HG03442 (cell line): Measurements from ENCODE around the gene MTA2.

Experiments
- ATAC-seq: cut with Tn5 transposase; IDR thresholded peaks from one replicate; pipeline ENCODE4 v1.9.1; 2021; ENCODE audit warnings: mild to moderate bottlenecking, moderate library complexity; ENCODE audit not compliant: unreplicated experiment

MTA2 gene

DNA sequence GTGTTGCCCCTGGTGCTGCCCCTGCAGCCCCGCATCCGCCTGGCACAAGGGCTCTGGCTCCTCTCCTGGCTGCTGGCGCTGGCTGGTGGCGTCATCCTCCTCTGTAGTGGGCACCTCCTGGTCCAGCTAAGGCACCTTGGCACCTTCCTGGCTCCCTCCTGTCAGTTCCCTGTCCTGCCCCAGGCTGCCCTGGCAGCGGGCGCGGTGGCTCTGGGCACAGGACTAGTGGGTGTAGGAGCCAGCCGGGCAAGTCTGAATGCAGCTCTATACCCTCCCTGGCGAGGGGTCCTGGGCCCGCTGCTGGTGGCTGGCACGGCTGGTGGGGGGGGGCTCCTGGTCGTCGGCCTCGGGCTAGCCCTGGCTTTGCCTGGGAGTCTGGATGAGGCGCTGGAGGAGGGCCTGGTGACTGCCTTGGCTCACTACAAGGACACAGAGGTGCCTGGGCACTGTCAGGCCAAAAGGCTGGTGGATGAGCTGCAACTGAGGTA lies 11.7 kb upstream of the MTA2 start:
- no peak for ATAC-seq

DNA sequence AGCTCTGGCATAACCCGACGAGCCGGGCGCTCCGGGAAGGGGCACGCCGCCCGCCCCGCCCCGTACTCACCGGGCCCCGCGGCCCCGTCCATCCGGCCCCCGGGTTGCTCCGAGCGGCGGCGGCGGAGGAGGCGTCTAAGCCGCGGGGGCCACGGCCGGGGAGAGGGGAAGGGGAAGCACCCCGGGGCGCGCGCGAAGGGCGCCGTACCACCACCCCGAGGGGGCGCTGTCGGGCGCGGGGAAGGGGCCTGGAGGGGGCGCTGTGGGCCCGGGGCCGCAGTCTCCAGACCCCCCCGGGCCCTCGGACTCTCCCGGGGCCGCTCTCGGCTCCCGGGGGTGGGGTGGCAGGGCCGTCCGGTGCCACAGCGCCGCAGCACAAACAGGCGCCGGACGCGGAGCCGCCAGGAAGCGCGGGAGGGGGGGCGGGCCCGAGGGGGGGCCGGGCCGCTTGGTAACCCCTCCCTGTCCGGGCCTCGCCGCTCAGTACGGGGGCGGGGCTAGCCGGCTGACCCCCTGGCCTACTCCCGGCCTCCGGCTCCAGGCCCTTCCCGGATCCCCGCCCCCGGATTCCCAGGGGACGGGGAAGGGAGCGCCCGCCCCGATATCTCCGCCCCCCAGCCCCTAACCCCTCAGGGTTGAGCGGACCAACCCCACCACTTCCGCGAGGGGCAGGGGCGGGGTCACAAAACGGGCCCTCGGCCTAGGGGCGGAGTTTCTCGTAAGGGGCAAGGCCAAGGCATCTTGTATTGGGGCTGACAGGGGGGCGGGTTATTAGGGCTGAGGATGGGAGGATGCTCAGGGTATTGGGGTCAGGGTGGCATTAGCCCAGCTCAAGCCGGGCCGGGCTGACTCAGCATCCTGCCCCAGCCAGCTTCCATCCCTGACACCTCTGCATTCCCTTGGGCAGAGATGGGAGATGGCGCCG lies 11.0 kb upstream of the MTA2 start, which contains the start of the genes EML3 and ROM1:
Gene EML3 (minus strand): TSS at position 410 of the 925 bp plus-strand sequence. CDS start 318 bp downstream, at position 92.
Gene ROM1 (plus strand): TSS at position 892 of the 925 bp plus-strand sequence. CDS start 25 bp downstream, at position 917.
- peak; percentile 65 for ATAC-seq

DNA sequence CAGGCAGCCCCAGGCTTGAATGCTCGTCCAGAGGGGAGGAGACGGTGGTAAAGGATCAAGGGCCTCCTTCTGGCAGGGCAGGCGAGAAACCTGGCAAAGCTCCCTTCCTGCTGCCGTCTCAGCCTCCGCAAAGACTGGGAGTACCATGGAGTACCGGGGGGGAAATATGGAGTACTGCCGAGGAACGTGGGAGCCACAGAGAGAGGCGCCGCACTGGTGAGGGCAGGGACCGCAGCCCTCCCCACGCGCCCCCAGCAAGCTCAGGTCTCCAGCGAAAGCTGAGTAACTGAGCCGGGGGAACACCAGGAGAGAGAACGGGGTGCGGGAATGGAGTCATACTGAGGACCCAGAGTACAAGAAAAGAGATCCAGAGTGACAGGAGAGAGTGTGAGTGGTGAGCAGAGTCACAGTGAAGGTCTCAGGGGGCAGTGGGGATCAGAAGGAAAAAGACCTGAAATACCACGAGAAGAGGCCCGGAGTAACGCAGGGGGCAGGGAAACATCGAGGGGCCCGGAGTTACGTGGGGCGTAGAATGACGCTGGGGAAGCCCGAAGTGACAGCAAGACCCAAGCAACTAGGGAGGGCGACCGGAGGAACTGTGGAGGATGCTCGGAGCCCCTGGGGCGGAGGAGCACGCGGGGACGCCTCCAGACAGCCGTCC lies 10.2 kb upstream of the MTA2 start:
- no peak for ATAC-seq

DNA sequence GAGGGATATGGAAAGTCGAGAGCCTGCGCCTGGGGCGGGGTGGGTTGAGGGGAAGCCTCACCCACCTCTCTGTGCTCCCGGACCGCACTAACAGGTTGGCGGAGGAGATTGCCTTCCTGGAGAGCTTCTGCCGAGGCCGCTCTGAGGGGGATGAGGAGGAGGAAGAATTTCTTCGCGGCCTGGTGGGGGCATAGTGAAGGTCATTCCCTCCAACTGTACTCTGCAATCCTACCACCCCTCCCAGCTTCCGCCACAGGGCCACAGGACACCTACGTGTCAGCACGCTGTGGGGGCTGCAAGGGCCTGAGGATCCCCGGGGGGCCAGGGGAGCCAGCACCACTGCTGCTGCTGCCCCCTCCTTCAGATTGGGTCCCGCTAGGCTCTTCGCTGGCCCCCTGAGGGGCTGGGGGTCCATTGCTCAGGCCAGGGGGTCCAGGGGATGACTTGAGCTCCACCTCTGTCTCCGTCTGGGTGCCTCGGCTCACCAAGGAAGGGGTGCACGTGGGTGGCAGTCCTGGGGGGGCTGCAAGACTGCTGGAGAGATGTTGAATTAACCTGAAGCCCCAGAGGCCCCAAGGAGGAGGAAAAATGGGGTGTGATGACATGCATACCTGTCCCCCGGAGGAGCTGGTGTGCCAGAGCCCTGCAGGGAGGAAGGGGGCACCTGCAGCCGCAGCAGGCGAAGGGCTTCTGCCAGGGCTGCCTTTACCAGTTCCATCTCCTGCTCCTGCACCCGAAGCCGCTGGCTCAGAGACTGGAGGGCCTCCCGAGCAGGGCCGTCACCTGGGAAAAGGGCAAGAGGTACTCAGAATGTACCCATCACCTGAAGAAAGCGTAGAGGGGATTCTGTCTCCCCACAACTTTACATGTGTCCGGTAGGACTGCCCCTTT lies 9.4 kb upstream of the MTA2 start:
- ATAC-seq: no peak

DNA sequence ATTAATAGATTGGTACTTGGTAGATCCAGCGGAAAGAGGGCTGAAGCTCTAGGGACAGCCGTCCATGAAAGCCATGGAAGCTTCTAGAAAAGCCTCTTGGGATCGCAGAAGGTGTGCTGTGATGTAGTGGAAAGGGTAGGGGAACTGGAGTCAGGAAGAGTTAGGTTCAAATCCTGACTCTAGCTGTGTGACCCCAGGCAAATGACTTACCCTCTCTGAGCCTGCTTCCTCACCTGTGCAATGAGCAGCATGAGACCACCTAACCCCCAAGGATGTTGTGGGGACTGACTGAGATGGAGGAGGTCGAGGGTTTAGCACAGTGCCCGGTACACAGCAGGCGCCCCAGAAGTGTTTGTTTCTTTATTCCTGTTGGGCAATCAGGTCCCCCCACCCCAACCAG lies 8.7 kb upstream of the MTA2 start:
- no peak for ATAC-seq

DNA sequence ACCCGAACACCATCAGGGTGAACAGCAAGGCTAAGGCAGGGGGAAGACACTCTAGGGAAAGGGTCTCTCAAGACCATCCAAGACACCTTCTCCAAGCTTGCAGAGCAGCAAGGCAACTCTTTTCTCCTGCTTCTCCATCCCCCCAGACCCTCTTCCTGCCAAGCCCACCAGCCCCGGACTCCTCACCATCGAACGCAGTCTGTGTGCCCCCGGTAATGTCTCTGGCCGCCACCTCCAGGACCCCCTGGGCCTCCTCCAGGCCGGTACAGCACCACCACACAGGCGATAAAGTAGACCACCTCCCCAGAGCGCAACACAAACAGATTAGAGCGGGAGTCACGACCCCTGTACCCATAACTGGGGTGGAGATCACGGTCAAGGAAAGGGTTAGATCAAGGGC lies 7.1 kb upstream of the MTA2 start:
- ATAC-seq: no peak

DNA sequence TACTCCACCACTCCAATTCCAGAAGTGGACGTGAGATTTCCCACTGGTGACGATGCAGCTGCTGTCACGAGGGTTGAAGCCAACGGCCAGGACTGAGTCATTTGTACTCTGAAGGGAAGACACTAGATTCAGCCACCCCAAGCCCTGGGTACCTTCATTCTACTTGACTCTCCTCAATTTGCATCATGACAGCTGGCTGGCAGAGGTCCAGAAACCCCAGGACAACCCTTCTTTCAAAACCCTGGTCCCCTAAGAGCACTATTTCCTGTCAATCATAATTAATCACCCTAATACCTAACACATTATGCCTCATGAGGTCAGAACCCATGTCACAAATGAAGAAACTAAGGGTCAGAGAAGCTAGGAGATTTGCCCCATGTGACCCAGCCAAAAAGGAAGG lies 6.0 kb upstream of the MTA2 start:
- no peak for ATAC-seq

DNA sequence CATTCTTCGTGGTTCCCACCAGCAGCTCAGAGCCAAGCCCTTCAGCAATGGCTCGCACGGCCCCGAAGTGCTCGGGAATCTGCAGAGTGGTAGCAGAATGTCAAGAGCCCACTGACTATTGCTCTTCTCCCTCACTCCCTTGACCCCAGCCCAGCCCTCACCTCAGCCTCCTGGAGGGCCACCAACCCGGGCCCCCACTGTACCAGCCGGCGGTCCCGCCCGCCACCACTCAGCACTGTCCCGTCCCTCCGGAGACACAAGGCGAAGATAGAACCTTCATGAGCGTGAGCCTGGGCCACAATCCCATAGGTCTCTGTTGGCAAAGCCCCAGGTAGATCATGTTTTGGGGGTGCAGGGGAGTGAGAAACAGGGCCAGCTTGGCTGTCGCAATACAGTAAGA lies 4.2 kb upstream of the MTA2 start:
- no peak for ATAC-seq

DNA sequence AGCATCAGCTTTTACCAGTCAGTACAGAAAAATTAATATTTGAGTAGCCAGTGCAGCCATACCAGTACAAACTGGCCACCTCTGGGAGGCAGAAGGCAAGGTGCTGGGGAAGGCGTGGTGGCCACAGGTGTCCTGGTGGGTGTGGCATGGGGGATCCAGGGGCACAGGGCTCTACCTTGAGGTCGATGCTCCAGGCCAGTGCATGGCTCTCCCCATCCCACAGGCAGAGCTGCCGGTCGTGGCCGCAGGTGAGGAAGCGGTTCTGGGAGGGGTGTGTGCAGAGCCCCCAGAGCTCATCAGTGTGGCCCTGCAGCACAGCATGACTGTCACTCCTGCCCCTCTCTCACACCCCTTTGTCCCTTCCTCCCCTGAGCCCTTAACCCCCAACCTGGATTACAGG lies 3.8 kb upstream of the MTA2 start:
- no peak for ATAC-seq

DNA sequence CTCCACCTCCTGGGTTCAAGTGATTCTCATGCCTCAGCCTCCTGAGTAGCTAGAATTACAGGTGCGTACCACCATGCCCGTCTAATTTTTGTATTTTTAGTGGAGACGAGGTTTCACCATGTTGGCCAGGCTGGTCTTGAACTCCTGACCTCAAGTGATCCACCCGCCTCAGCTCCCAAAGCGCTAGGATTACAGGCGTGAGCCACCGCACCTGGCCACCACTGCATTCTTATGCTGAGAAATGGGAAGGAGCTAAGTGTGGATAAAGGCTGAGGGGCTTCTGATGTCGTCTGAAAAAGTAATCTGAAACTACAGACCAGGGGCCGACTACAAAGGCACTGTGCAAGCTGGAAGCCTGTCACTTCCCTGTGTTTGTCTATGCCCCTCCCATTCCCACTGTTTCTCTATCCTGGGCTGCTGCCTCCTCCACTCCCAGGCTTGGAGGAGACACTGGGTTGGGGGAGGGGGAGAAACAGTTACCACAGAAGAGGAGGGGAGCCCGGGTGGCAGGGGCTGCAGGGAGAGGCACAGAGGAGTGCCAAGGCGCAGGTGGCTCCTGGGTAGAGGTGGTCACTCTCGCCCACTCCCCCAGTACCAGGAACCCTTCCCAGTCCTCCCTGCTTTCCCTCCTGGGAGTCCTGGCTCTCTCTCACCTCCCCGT lies 2.9 kb upstream of the MTA2 start:
- ATAC-seq: no peak

DNA sequence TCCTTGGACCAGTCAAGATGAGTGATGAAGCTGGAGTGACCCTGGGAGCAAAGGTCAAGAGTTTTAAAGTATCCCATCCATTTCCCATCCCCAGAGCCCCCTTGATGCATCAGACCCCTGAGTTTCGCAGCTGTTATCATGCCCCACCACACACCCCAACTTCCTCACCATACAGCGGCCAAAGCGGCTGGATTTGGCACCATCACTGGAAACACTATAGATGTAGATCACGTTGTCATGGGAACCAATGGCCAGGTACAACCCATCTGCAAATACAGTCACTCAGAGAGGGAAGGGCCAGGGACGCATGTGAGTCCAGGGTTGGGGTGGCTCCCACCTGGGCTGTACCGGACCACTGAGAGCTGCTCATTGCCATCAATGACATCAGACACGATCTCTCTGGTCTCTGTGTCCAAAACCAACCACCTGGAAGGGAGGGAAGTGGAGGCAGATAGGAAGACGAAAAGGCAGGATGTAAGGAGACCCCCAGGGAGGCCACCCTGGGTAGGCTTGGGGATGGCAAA lies 2.2 kb upstream of the MTA2 start:
- no peak for ATAC-seq

DNA sequence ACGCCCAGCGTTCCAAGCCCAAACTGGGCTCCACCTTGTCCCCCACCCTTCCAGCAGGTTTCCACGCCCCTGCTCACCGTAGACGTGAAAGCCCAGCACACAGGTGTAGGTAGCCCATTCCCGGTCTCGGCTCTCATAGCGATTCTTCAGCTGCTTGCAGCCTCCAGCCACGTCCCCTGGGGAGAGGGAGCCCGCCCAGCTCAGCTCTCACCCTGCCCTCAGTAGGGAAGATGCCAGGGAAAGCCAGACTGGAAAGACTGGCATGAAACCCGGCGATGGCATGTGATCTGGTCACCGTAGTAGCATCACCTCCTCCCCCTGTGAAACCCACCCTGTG lies 1.4 kb upstream of the MTA2 start:
- no peak for ATAC-seq

DNA sequence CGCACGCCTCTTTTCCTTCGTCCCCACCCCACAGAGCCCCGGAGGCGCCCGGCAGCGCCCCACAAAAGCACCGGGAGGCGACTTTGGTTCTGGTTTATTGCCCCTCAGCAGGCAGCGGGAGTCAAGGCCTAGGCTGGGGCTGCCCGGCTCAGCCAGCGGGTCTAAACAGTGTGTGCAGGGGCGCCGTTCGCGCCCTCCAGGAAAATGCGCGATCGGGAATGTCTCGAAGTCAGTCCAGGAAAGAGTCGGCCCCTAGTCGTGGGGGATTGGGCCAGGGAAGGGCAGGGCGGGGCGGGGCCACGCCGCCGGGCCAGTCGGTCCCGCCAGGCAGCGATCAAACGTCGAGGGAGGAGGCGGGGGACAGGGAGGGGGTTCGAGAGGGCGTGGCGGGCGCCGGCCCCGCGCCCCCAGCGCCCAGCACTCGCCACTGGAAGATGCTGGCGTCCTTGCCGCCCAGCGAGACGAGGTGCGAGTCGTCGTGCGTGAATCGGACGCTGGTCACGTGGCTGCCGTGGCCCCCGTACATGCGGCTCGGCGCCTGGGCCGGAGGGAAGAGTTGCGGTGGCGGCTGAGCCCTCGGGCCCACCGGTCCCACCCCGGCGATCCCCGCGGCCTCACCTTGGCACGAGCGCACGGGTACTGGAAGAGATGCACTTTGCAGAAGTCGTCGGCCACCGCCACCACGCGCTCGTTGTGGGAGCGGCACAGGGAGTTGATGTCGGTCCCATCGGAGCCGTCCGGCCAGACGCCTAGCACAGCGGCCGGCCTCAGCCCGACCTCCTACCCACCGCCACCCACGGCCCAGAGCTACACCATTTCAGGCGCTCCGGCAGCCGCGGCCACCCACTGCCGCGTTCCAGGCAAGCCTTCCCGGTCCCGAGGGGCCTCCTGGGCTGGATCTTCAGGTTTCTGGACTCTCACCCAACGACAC lies 741 bp upstream of the MTA2 start:
- ATAC-seq: no peak

DNA sequence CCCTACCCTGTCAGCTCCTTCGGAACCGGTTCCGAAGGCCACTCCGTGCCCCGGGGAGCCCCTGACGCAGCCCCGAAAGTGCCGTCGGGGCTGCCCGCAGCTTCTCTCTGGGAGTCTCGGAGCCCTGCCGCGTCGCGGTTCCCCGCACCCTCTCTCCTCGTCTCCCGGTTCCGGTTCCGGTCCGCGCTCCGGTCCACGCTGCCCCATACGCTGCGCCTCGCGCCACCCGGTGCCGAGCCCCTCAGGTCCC lies 618 bp downstream of the MTA2 start:
- ATAC-seq: peak; percentile 6

DNA sequence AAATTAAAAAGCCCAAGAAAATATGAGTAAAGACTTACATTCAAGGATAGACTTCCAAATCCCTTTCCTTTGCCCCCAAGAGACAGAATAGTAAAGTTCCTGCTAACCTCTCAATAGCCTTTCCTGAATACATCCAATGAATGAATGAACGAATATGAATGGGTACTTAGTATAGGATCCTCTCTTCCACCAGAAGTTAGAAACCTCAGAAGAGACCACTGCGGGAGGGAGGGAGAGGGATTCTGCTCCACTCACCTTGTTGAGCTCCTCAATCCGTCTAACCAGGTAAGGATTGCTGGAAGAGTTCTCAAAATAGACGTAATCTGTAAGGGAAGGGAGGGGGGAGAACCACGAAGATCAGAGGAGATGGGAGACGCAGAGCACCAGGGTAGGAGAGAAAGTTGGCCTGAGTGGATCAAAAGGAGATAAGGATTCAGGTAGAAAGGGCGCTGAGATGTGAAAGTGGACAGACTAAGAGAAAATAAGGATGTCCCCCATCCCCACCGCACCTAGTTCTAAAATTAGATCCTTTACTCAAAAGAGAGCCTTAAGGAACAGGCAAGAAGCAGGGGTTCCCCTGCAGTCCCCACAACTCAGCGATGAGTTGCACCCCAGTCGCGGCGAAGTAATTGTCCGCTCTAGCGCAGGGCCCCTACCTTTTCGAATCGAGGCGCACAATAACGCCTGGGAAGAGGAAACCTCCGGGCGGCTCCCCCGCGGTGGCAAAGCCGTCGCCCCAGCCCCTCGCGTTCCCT lies 1.1 kb downstream of the MTA2 start:
- no peak for ATAC-seq

DNA sequence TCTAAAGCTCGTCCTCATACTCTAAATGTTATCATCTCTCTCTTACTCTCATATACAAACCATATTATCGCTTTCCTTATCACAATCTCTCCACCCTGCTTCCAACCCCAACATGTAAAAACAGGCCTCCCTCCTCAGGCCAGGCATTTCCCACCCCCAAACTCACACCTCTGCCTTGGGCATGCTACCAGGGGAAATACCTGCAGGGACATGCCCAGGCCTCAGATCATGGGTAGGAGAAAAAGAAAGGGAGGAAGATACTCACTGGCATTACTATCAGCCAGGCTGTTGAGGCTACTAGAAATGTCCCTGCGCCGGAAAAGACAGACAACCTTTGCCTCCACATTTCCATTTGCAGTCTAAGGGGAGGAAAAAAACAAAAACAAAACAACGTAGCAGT lies 1.8 kb downstream of the MTA2 start:
- ATAC-seq: no peak

DNA sequence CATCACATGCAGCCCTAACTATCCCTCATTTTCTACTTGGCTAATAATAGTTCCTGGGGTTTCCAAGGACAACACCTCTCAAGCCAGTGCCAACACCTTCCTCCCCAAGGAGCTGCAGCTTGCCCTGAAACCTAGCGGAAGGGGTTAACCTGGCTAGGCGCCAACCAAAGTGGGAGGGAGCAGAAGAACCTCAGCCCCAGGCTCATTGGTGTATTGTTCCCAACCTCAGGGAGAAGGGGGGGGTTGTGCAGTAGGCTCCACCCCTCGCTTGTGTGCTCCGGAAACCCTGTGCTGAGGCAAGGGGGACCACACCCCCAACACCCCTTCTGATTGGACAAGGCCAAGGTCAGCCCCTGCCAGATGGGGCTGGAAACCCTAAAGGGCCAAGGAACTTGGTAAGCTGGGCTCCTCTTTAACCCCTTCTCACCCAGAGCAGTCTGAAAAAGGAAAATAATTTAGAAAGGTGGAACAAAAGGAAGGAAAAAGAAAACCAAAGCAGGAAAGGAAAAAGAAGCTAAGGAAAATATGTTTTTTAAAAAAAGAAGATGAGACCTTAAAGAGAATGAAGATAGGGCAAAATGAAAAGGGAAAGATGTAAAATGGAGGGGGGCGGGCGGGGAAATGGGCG lies 2.5 kb downstream of the MTA2 start:
- ATAC-seq: peak; percentile 49

DNA sequence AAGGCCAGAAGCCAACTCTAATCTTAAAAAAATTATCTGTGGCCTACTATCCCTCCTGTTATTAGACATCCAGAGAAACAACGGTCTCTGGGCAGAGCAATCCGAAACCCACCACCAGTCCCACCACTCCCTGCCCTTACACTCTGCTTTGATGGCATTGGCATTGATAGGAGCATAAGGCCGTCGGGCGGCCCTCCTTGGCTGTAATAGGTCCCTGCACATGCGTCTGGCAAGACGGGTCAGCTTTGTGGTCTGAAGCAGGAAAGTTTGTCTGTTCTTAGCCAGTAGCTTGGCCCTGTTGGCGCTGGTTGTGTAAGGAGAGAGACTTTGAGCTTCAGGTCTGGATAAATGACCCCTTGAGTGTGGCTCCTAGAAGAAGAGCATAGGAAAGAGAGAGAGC lies 6.5 kb downstream of the MTA2 start:
- no peak for ATAC-seq
